ENCODE measurements around the gene MMAB. TPM values are rescaled to one million over a fixed set of nuclear protein-coding genes. Genes with fewer than 3 reads are reported as not detected.

Gene MMAB
- total RNA-seq, 1 experiment from 2014 or later = 34.9 TPM

DNA sequence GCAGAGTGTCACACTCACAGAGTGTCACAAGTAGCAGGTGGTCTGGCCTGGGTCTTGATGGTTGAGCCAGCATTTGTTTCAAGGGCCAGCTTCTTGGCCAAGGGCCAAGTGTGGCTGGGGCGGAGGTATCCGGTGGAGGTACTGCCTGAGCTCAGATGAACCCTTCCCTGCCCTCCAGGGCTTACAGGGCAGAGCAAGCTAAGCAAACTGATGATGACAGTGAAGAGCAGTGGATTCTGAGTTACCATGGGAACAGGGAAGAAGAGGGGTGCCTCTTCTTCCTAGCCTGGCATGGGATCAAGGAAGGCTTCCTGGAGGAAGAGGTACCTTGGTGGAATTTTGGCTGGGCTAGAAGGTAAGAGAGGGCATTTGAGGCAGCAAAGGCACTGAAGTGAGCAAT lies 36.0 kb upstream of the MMAB start:
- H3K36me3 ChIP-seq (ENCODE audit: control insufficient read depth in 1 of 2, insufficient read depth in 2 of 2, low read length in 2 of 2) = no peaks in the 10 kb centered on the region
- no peak overlapping the region for H3K4me2 ChIP-seq (ENCODE audit: low read length)
- no peak overlapping the region for H3K4me3 ChIP-seq (replicated peaks in 1 of 2; ENCODE audit: low read depth in 1 of 2, low read length in 2 of 2)
- no peak overlapping the region for H3K27ac ChIP-seq (ENCODE audit: low read depth, low read length)
- no peaks in the 10 kb centered on the region for H3K79me2 ChIP-seq (ENCODE audit: insufficient read depth, low read length)
- H2AFZ ChIP-seq (ENCODE audit: low read depth, low read length, poor library complexity, severe bottlenecking) = no peak overlapping the region
- H3K4me1 ChIP-seq (ENCODE audit: control insufficient read depth in 1 of 2, insufficient read depth in 2 of 2, low read length in 2 of 2) = no peaks in the 10 kb centered on the region
- no peaks in the 10 kb centered on the region for H3K9me2 ChIP-seq (ENCODE audit: insufficient read depth)
- no peaks in the 10 kb centered on the region for H4K20me1 ChIP-seq (ENCODE audit: insufficient read depth)
- no peak overlapping the region for H3K9ac ChIP-seq (ENCODE audit: low read length)
- H3K9me3 ChIP-seq (ENCODE audit: control insufficient read depth in 1 of 2, insufficient read depth in 1 of 2, low read depth in 1 of 2, low read length in 2 of 2) = no peaks in the 10 kb centered on the region
- peaks cover 4% of the 10 kb centered on the region; the same call in 1 of the 2 replicates for H3K27me3 ChIP-seq (ENCODE audit: insufficient read depth, low read length)
- RAD21 ChIA-PET (ENCODE audit: low non-redundant PET in 1 of 2, low total read pairs in 2 of 2, uncharacterized antibody in 2 of 2, unreplicated experiment in 2 of 2) = no interaction called here
- ATAC-seq (no peak), DNase-seq (ENCODE audit: low read depth, low spot score) (no peak)
- POLR2A ChIA-PET = no interaction called here
- intact Hi-C loops (cut with micrococcal nuclease) = no loop called here
- TF ChIP-seq, protein P1, sequence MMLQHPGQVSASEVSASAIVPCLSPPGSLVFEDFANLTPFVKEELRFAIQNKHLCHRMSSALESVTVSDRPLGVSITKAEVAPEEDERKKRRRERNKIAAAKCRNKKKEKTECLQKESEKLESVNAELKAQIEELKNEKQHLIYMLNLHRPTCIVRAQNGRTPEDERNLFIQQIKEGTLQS (IDR thresholded peaks at IDR 0.05) = no peak
- TF ChIP-seq, protein P2, sequence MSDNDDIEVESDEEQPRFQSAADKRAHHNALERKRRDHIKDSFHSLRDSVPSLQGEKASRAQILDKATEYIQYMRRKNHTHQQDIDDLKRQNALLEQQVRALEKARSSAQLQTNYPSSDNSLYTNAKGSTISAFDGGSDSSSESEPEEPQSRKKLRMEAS (IDR thresholded peaks at IDR 0.05) = no peak
- TF ChIP-seq ZNF274 (IDR thresholded peaks at IDR 0.05; ENCODE audit: low read depth, low read length) (no peak), EZH2 (IDR thresholded peaks at IDR 0.05) (no peak), EGR1 (IDR thresholded peaks at IDR 0.05; ENCODE audit: low read depth) (no peak)
- CTCF ChIA-PET = no interaction called here
- BruUV-seq (replicated peaks) = no TSS peak

- Histone ChIP-seq H3K4me2 (ENCODE audit: low read length) (no peak overlapping the region), H3K27ac (ENCODE audit: low read depth, low read length) (no peak overlapping the region), H3K79me2 (ENCODE audit: insufficient read depth, low read length) (no peaks in the 10 kb centered on the region), H3K27me3 (ENCODE audit: insufficient read depth, low read length) (peaks cover 4% of the 10 kb centered on the region; the same call in 1 of the 2 replicates), H2AFZ (ENCODE audit: low read depth, low read length, poor library complexity, severe bottlenecking) (no peak overlapping the region), H3K36me3 (ENCODE audit: control insufficient read depth in 1 of 2, insufficient read depth in 2 of 2, low read length in 2 of 2) (no peaks in the 10 kb centered on the region), H3K4me1 (ENCODE audit: control insufficient read depth in 1 of 2, insufficient read depth in 2 of 2, low read length in 2 of 2) (no peaks in the 10 kb centered on the region), H4K20me1 (ENCODE audit: insufficient read depth) (no peaks in the 10 kb centered on the region), H3K9ac (ENCODE audit: low read length) (no peak overlapping the region), H3K4me3 (replicated peaks in 1 of 2; ENCODE audit: low read depth in 1 of 2, low read length in 2 of 2) (no peak overlapping the region), H3K9me2 (ENCODE audit: insufficient read depth) (no peaks in the 10 kb centered on the region), H3K9me3 (ENCODE audit: control insufficient read depth in 1 of 2, insufficient read depth in 1 of 2, low read depth in 1 of 2, low read length in 2 of 2) (no peaks in the 10 kb centered on the region)
- DNase-seq (ENCODE audit: low read depth, low spot score) (no peak), ATAC-seq (no peak)
- CTCF ChIA-PET = interaction anchor here (1.0 kb wide), 1 partner anchor 11 kb away, joined by 3 read pairs; no protein-coding TSS in a partner anchor
- intact Hi-C loops (cut with micrococcal nuclease) = no loop called here
- POLR2A ChIA-PET = no interaction called here
- BruUV-seq (replicated peaks) = no TSS peak
- RAD21 ChIA-PET (ENCODE audit: low non-redundant PET in 1 of 2, low total read pairs in 2 of 2, uncharacterized antibody in 2 of 2, unreplicated experiment in 2 of 2) = no interaction called here
- no peak for TF ChIP-seq TCF7L2 (IDR thresholded peaks at IDR 0.05; ENCODE audit: borderline replicate concordance, extremely low read depth, insufficient read depth, insufficient read length)
- no peak for TF ChIP-seq FOSL1 (IDR thresholded peaks at IDR 0.05; ENCODE audit: low read depth)
- no peak for TF ChIP-seq POLR2A (IDR thresholded peaks at IDR 0.05; ENCODE audit: borderline replicate concordance, extremely low read depth, insufficient read depth, insufficient read length)
- TF ChIP-seq POLR2AphosphoS5 (IDR thresholded peaks at IDR 0.05; ENCODE audit: low read depth, low read length) = no peak
Measured at GRCh38 chr12:109608793-109609192, 35.5 kb upstream of the MMAB start.
